GM21526 (cell line): Measurements from ENCODE around the gene VPS51.

Experiments
- ATAC-seq: cut with Tn5 transposase; IDR thresholded peaks from one replicate; pipeline ENCODE4 v1.9.1; 2021; ENCODE audit warnings: moderate library complexity; ENCODE audit not compliant: unreplicated experiment, low FRiP score

Gene VPS51

DNA sequence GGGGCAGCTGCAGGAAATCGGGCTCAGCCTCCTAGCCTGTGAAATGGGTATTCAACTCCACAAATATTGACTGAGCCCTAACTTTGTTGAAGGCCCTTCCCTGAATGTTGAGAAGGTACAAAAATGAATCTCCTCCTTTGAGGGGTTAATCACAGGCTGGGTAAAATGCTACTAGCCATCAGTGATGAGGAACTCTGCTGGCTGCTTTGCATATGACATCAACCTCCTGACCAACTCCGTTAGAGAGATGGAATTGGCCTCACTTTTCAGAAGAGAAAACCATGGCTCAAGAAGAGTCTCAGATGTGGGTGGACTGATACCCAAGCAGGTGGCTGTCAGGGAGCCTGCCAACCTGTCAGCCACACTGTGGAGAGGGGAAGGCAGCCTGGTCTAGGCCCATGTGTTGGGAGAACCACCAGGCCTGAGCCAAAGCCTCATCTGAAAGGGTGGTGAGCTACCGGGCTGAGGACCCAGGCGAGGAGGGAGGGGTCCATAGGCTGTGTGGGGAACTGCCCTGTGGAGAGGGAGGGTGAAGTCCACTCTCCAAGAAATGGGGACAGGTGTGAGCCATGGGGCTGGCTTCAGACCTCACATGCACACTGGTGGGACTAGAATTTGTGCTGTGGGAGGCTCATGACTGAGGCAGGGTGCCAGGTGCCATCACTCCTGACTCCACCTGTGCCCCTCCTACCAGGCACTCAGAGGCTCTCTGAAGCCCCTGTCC is 23.9 kb upstream of the VPS51 start:
- no peak for ATAC-seq

DNA sequence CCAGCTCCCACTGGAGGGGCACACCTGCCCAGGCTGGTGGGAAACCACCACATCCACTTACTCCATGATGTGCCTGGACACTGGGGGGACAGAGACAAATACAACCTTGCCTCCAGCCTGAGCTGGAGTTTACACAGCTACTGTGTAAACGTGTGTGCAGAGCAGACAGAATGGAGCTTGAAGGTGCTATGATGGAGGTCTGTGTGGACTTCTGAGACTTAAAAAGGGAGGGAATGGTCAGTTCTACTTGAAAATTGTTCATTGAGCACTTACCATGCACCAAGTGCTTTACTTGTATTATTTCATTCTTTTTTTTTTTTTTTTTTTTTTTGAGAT is 23.4 kb upstream of the VPS51 start:
- no peak for ATAC-seq

DNA sequence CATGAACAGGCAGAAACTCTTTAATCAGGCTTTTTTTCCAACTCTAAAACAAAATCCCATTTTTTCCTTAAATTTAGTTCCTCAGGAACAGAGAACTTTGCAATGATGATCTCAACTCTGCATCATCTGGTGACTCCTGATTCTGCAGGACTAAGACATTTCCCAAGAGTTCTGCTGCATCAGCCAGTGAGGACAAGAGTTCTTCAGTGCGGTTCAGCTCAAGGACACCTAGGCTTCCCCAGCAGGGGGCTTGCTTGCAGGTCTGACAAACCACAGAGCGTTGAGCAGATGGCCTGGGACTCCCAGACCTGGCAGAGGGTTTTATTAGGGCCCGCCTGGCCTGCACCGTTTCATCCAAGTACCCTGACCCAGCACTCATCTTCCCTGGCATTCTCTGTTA is 18.6 kb upstream of the VPS51 start:
- ATAC-seq, result no peak

DNA sequence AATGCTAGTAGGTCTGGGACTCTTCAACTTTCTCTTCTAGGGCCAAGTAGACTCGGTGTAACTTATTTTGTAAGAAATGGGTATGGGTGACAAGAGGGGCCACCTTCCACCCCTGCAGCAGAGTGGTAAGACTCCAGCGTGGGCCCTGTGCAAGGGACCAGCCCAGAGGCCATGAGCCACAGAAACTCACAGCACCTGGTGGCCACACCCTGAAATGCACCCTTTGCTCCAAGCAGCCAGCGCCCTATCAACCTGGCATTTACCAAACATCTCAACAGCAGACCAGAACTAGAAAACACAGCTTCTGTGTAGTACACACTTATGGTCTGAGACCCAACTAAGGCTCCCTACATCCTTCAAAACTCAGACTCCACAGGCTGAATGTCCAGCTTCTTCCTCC is 17.9 kb upstream of the VPS51 start:
- ATAC-seq, result no peak

DNA sequence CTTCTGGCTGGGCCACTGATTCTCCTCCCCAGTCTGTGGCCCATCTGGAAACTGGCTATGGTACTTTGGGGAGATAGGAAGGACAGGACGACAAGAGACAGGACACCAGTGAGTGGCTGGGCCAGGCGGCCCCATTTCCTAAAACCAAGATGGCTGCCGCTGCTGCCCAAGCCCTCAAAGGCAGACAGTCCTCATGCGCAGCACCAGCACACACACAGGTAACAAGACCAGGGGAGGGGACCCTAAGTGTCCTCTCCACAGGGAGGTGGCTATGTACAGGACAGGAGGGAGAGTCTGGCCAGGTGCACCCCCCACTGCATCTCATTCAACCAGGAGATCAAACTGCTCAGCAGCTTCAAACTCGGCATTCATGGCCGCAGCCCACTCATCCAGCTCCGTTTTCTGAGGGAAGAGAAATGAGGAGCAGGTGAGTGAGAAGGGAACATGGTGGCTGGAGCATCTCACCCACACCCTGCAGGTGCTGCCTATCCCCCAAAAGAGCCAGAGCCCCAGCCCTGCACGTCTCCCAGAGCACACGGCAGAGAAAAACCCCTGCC is 17.1 kb upstream of the VPS51 start:
- ATAC-seq, result no peak

DNA sequence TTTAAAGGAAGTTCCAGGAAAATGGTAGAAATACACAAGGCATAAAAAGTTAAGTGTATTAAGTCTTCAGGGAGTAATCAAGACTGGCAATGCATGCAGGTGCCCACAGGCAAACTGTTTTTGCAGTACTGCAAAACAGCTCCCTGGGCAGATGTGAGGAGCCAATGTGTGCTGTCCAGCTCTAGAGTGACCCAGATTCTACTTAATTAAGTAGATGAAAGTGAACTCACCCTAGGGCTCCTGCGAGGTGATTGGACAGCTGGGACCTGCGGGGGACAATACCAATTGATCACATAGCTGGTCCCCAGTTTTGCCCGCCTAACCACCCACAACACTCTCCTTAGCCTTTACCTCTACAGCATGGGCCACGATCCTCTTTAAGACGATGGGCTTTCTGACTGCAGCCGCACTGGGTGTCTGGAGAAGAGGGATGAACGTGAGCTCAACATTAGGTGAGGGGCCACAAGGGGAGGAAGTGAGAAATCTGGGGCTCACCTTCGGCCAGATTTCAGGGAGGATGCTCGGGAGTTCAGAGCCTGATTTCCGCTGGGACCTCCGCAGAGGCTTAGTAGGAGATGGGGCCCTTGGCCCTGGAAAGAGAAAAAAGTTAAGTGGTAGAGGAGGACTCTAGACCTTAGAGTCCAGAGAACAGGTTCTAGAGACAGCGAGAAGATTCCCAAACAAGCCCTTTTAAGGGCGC is 12.7 kb upstream of the VPS51 start:
- ATAC-seq, result peak; percentile 16

DNA sequence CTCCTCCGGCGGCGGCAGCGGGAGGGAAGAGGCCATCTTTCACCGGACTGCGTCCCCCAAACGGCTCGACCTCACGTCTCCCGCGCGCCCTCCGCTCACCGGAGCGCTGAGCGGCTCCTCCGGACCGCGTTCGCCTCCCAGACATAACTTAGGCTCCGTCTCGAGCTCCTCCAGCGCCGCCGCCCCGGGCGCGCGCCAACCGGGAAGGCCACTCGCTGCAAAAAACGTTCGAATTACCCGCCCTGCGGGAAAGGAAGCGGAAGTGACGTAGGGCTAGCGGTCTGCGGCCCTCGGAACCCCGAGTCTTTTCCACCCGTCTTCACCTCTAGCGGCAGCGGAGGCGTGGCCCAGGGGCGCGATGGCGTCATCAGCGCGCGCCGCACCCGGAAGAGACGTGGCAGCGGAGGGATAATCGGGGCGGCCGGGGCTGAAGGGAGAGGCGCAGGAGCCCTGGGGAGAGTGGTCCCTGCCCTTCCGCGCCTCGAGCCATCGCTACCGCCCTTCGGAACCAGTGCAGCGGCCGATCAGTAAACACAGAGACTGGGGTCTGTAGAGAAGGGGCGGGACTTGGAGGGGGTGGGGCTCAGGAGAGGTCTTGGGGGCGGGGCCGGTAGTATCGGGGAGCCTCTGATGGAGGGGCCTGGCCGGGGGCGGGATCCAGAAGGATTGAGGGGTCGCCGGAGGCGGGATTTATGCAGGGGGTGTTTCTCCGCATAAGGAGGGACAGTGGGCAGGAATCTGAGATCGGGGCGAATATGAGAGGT is 12.0 kb upstream of the VPS51 start, which contains the start of the genes CDCA5 and ZFPL1:
TSS of gene CDCA5 (minus strand) at position 207 of the 764 bp plus-strand sequence. CDS start at position 145, 62 bp downstream.
TSS of gene ZFPL1 (plus strand) at position 389 of the 764 bp plus-strand sequence. CDS start 477 bp downstream, outside the sequence.
- ATAC-seq, result peak; percentile 68

DNA sequence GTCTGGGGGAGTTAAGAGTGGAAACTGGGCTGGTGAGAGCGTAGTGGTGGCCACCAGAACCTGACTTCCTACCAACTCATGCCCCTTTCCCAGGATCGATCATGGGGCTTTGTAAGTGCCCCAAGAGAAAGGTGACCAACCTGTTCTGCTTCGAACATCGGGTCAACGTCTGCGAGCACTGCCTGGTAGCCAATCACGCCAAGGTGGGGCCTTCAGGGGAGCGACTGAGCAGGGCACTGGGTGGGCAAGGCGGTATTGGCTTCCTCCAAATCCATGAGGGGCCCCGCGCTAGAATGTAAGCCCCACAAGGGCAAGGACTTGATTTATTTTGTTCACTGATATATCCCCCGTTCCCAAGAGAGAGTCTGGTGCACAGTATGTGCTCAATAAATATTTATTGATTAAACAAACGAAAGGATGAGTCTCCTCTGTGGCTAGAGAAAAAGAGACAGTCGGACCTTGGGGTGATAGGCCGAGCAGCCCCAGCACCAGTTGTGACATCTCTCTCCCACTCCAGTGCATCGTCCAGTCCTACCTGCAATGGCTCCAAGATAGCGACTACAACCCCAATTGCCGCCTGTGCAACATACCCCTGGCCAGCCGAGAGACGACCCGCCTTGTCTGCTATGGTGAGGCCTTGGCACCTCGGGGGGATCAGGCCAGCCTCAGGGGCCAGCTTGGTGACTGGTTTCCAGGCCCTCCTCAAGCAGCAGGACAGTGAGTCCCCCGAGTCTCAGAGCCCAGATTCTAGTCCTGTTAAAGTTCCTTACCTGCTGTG is 11.2 kb upstream of the VPS51 start:
- peak; percentile 7 for ATAC-seq

DNA sequence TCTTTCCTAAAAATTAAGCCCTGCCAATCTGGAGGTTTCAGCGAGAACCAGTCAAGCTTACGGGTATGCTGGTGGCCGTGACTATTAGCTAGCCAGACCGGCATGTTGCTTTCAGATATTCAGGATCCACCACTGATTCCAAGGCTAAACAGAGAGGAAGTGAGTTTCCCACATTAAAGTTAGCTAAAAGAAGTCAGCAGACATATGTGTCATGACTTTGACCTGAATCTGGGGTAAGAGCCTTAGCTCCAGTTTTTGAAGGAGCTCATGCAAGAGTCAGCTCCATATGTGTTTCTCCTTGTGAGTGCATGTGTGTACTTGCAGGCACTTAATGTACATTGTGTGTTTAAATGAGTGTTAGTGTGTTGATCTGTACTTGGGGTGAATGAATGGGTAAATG is 10.6 kb upstream of the VPS51 start:
- ATAC-seq, result no peak

DNA sequence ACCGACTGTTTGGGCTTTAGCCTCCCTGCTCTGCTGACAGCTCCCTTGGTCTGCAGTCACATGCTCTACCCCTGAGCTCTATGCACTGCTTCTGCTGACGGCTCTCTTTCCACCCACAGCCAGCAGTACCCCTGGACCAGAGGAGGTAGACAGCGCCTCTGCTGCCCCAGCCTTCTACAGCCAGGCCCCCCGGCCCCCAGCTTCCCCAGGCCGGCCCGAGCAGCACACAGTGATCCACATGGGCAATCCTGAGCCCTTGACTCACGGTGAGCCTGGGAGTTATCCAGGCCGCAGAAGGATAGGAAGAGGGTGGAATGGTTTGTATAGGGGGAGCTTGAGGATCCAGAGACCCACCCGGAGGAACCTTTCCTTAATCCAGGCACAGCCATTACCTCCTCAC is 9.2 kb upstream of the VPS51 start:
- ATAC-seq, result no peak

DNA sequence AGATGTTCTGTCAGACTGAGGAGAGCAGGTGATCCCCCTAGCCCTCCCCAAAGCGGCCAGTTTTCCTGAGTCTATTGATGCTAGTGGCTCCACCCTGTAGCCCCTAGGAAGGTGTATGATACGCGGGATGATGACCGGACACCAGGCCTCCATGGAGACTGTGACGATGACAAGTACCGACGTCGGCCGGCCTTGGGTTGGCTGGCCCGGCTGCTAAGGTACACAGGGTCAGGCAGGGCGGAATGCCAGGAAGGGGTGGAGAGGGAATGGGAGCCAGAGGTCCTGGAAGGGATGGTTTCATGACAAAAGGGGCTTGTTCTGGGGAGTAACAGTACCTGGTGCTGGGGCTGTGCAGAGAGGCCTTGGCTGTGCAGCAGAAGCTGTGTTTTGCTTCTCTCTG is 8.8 kb upstream of the VPS51 start:
- no peak for ATAC-seq

DNA sequence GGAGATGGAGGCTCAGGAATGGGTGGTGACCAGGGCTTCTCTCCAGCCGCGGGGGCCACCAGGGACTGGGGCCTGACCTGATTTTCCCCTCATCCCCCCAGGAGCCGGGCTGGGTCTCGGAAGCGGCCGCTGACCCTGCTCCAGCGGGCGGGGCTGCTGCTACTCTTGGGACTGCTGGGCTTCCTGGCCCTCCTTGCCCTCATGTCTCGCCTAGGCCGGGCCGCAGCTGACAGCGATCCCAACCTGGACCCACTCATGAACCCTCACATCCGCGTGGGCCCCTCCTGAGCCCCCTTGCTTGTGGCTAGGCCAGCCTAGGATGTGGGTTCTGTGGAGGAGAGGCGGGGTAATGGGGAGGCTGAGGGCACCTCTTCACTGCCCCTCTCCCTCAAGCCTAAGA is 8.2 kb upstream of the VPS51 start:
- ATAC-seq, result no peak

DNA sequence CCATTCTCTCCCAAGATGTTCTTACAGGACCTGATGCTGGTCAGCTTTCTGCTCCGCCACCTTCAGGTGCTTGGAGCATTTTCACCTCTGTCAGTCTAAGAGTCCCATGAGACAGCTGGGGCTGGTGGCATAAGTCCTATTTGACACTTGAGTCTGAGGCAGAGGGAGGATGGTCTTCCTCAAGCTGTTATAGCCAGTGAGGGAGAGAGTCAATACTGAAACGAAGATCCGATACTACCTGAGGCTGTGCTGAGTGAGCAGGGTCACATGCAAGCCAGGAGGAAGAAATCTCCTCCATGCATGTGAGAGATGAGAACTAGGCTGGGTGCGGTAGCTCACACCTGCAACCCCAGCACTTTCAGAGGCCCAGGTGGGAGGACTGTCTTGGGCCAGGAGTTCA is 6.4 kb upstream of the VPS51 start:
- no peak for ATAC-seq

DNA sequence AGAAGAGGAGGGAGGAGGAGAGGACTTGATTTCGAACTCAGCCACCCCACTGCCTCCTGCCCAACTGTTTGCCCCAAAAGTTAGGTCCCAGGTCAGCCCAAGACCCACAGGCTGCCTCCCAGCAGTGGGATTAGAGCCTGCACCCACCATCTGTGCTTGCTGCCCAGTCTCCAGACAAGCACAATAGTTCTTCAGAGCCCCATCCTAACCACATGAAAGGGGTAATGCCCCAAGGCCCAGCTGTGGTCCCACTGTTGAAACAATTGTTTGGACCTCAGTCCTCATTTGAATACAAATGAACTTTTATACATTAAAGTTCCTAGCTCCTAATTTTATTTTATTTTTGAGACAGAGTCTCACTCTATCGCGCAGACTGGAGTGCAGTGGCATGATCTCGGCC is 5.4 kb upstream of the VPS51 start:
- ATAC-seq, result no peak

DNA sequence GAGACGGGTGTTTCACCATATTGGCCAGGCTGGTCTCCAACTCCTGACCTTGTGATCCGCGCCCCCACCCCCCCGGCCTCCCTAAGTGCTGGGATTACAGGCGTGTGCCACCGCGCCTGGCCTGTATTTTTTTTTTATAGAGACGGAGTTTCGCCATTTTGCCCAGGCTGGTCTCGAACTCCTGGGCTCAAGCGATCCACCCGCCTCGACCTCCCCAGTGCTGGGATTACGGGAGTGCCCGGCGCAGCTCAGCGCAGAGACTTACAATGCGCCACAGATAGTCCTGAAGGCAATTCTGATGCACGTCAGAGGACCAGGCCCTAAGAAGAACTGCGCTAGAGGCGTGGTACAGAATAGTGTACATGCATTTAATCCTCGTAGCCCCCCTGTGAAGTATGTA is 587 bp upstream of the VPS51 start:
- ATAC-seq, result no peak

DNA sequence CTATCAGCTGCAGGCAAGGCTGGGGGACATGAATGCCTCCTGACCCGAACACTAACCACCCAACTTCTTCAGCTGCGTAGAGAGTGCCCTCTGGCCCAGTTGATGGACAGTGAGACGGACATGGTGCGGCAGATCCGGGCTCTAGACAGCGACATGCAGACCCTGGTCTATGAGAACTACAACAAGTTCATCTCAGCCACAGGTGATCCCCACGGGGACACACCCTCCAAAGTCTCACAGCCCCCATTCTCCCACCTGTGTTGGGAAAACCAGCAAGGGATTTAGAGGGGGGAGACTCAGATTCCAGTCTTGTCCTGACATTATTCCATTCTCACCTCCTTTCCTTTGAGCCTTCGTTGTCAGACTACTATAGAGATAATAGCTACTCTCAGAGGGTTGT is 912 bp downstream of the VPS51 start:
- no peak for ATAC-seq

DNA sequence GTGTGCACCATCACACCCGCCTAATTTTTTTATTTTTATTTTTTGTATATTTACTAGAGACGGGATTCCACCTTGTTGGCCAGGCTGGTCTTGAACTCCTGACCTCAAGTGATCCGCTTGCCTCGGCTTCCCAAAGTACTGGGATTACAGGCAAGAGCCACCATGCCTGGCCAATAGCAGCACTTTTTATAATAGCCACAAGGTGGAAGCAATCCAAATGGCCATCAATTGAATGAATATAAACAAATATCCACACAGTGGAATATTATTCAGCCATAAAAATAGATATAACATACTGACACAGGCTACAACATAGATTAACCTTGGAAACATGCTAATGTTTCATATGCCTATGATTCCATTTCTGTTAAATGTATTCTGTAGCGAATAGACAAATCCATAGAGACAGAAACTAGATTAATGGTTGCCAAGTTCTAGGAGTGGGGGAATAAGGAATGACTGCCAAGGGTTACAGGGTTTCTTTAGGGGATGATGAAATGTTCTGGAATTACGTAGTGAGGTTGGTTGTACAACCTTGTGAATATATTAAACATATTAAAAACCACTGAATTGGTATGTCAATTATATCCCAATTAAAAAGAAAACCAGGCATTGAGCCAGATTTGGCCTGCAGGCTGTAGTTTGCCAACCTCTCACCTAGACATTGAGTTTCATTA is 4.8 kb downstream of the VPS51 start:
- no peak for ATAC-seq

DNA sequence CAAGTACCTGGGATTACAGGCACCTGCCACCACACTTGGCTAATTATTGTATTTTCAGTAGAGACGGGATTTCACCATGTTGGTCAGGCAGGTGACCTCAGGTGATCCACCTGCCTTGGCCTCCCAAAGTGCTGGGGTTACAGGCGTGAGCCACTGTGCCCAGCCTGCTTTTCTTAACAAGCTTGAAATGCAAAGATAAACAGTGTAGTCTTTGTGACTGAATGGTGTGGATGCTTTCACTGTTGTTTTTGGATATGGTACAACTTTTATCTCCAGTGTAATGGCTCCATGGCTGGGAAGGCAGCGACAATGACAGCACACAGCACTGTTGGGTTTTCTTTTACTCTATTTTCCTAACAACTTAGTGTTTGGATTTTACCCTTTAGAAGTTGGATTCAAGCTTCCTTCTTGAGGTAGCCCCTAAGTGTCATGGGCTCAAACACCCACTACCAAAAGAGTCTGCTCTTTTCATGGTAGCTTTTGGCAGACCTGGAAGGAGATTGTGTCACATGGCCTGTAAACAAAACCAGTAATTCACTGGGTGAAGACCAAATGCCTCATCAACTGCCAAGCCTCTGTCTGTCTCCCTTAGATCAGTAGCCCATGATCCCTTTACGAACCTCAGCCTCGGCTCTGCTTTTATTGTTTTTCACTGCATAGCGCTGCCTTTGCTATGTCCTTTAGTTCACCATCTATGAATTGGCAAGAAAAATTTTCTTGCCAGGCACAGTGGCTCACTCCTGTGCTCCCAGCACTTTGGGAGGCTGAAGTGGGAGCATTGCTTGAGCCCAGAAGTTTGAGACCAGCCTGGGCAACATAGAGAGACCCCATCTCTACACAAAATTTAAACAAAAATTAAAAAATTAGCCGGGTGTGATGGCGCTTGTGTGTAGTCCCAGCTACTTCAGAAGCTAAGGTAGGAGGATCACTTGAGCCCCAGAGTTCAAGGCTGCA is 6.4 kb downstream of the VPS51 start:
- no peak for ATAC-seq

DNA sequence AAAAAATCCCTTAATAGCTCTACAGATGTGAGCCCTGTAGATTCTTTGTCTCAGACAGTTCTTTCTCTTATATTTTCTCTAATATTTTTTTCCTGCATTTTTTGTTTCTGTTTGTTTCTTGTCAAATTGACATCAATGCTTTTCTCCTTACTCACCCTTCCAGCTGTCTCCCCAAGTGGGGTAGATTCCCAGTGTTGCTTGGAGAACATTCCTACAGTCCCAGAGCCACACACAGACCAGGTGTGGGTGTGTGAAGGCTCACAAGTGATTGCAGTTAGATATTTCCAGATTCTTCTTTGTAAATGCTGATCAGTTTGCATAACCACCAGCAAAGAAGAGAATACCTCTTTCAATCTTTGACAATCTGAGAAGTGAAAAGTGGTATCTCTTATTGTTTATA is 7.5 kb downstream of the VPS51 start:
- ATAC-seq, result no peak
